ENCODE measurements around the gene CD2AP. TPM values are rescaled to one million over a fixed set of nuclear protein-coding genes. Genes with fewer than 3 reads are reported as not detected.

The CD2AP gene
- total and polyA plus RNA-seq, 2 experiments from 2014 or later, result 13.2 to 22.8 TPM

- Histone ChIP-seq H3K9me2 (ENCODE audit: insufficient read depth) (no peaks in the 10 kb centered on the region), H3F3A (ENCODE audit: insufficient read depth) (no peaks in the 10 kb centered on the region), H3K9me3 (ENCODE audit: low read depth) (no peaks in the 10 kb centered on the region), H3K27me3 (replicated peaks; ENCODE audit: insufficient read depth) (0 out of 2 replicates have a peak, but pooled peaks cover 6% of the 10 kb centered on the region), H3K79me2 (ENCODE audit: insufficient read depth) (no peaks in the 10 kb centered on the region), H3K4me1 (ENCODE audit: insufficient read depth) (no peaks in the 10 kb centered on the region), H3K36me3 (ENCODE audit: low read depth) (no peaks in the 10 kb centered on the region), H3K9ac (no peak overlapping the region), H4K20me1 (ENCODE audit: insufficient read depth) (no peaks in the 10 kb centered on the region), H2AFZ (no peak overlapping the region), H3K4me3 (no peak overlapping the region), H3K4me2 (ENCODE audit: unreplicated experiment) (no peak overlapping the region), H3K27ac (no peak overlapping the region)
- no peak for DNase-seq
- in situ Hi-C loops (cut with MboI), result no loop called here
- no peak for TF ChIP-seq EZH2 (IDR thresholded peaks at IDR 0.05; ENCODE audit: insufficient read depth, poor library complexity, severe bottlenecking)
- TF ChIP-seq EZH2phosphoT487 (IDR thresholded peaks at IDR 0.05; ENCODE audit: insufficient read depth, low read depth), result no peak
- 57 to 65% methylated on average over 4 of the region's 4 CpGs for WGBS, 2 experiments (ENCODE audit: low coverage in 1 of 2, low lambda C conversion rate in 2 of 2, missing lambda C conversion rate in 2 of 2)
Observed at GRCh38 chr6:47455533-47456209, 21.9 kb upstream of the CD2AP start.

- TF ChIP-seq EZH2phosphoT487 (IDR thresholded peaks at IDR 0.05; ENCODE audit: insufficient read depth, low read depth) (no peak), EZH2 (IDR thresholded peaks at IDR 0.05; ENCODE audit: insufficient read depth, poor library complexity, severe bottlenecking) (no peak)
- no peaks in the 10 kb centered on the region for H3K36me3 ChIP-seq (ENCODE audit: low read depth)
- H3F3A ChIP-seq (ENCODE audit: insufficient read depth), result no peaks in the 10 kb centered on the region
- H3K9ac ChIP-seq, result no peak overlapping the region
- H3K4me3 ChIP-seq, result no peak overlapping the region
- no peak overlapping the region for H3K4me2 ChIP-seq (ENCODE audit: unreplicated experiment)
- 24 to 46% methylated on average over 2 of the region's 2 CpGs for WGBS, 2 experiments (ENCODE audit: low coverage in 1 of 2, low lambda C conversion rate in 2 of 2, missing lambda C conversion rate in 2 of 2)
- no peaks in the 10 kb centered on the region for H4K20me1 ChIP-seq (ENCODE audit: insufficient read depth)
- H3K27ac ChIP-seq, result no peak overlapping the region
- no peaks in the 10 kb centered on the region for H3K9me2 ChIP-seq (ENCODE audit: insufficient read depth)
- H3K9me3 ChIP-seq (ENCODE audit: low read depth), result no peaks in the 10 kb centered on the region
- H3K27me3 ChIP-seq (replicated peaks; ENCODE audit: insufficient read depth), result 0 out of 2 replicates have a peak, but pooled peaks cover 6% of the 10 kb centered on the region
- H3K4me1 ChIP-seq (ENCODE audit: insufficient read depth), result no peaks in the 10 kb centered on the region
- H2AFZ ChIP-seq, result no peak overlapping the region
- H3K79me2 ChIP-seq (ENCODE audit: insufficient read depth), result no peaks in the 10 kb centered on the region
- DNase-seq, result no peak
- in situ Hi-C loops (cut with MboI), result no loop called here
Observed at GRCh38 chr6:47456536-47456975, 21.0 kb upstream of the CD2AP start.

- Histone ChIP-seq H3K4me1 (ENCODE audit: insufficient read depth) (no peaks in the 10 kb centered on the region), H3K4me3 (no peak overlapping the region), H3F3A (ENCODE audit: insufficient read depth) (no peaks in the 10 kb centered on the region), H2AFZ (no peak overlapping the region), H3K9me3 (ENCODE audit: low read depth) (no peaks in the 10 kb centered on the region), H3K79me2 (ENCODE audit: insufficient read depth) (no peaks in the 10 kb centered on the region), H4K20me1 (ENCODE audit: insufficient read depth) (no peaks in the 10 kb centered on the region), H3K27me3 (replicated peaks; ENCODE audit: insufficient read depth) (0 out of 2 replicates have a peak, but pooled peaks cover 6% of the 10 kb centered on the region), H3K27ac (no peak overlapping the region), H3K9ac (no peak overlapping the region), H3K36me3 (ENCODE audit: low read depth) (no peaks in the 10 kb centered on the region), H3K4me2 (ENCODE audit: unreplicated experiment) (no peak overlapping the region), H3K9me2 (ENCODE audit: insufficient read depth) (no peaks in the 10 kb centered on the region)
- TF ChIP-seq EZH2phosphoT487 (IDR thresholded peaks at IDR 0.05; ENCODE audit: insufficient read depth, low read depth) (no peak), EZH2 (IDR thresholded peaks at IDR 0.05; ENCODE audit: insufficient read depth, poor library complexity, severe bottlenecking) (no peak)
- in situ Hi-C loops (cut with MboI), result no loop called here
- DNase-seq, result no peak
- WGBS, 2 experiments (ENCODE audit: low coverage in 1 of 2, low lambda C conversion rate in 2 of 2, missing lambda C conversion rate in 2 of 2), result 32 to 50% methylated on average over 2 of the region's 2 CpGs
Observed at GRCh38 chr6:47457370-47457769, 20.2 kb upstream of the CD2AP start.

- Histone ChIP-seq H3K79me2 (ENCODE audit: insufficient read depth) (no peaks in the 10 kb centered on the region), H3K4me1 (ENCODE audit: insufficient read depth) (no peaks in the 10 kb centered on the region), H3K36me3 (ENCODE audit: low read depth) (no peaks in the 10 kb centered on the region), H4K20me1 (ENCODE audit: insufficient read depth) (no peaks in the 10 kb centered on the region), H3F3A (ENCODE audit: insufficient read depth) (no peaks in the 10 kb centered on the region), H3K4me2 (ENCODE audit: unreplicated experiment) (no peak overlapping the region), H3K9ac (no peak overlapping the region), H3K27ac (no peak overlapping the region), H3K4me3 (no peak overlapping the region), H2AFZ (no peak overlapping the region), H3K9me2 (ENCODE audit: insufficient read depth) (no peaks in the 10 kb centered on the region), H3K27me3 (replicated peaks; ENCODE audit: insufficient read depth) (no peaks in the 10 kb centered on the region), H3K9me3 (ENCODE audit: low read depth) (no peaks in the 10 kb centered on the region)
- in situ Hi-C loops (cut with MboI), result no loop called here
- no peak for DNase-seq
- TF ChIP-seq EZH2phosphoT487 (IDR thresholded peaks at IDR 0.05; ENCODE audit: insufficient read depth, low read depth) (no peak), EZH2 (IDR thresholded peaks at IDR 0.05; ENCODE audit: insufficient read depth, poor library complexity, severe bottlenecking) (no peak)
- 38 to 41% methylated on average over 1 of the region's 1 CpG for WGBS, 2 experiments (ENCODE audit: low coverage in 1 of 2, low lambda C conversion rate in 2 of 2, missing lambda C conversion rate in 2 of 2)
Observed at GRCh38 chr6:47464052-47464451, 13.5 kb upstream of the CD2AP start.
